Erythroblast (primary cell): Measurements from ENCODE around the gene DKKL1.
A peak's percentile ranks its signal among the peaks of the same experiment; 100 is the strongest.

Experiments used
- DNase-seq, 2 experiments: peaks; one replicate each; lab custom pipeline; 2025; lab: John Stamatoyannopoulos, UW
- GATA1 ChIP-seq: IDR thresholded peaks from 2 replicates; pipeline ENCODE4 v1.6.1; 2011; ENCODE audit warnings: low read depth, mild to moderate bottlenecking, control low read depth, low read length, moderate library complexity
- POLR2A ChIP-seq: IDR thresholded peaks from 2 replicates; pipeline ENCODE4 v1.6.1; 2011; ENCODE audit warnings: mild to moderate bottlenecking, low read length

DKKL1 gene

GRCh38 chr19:49389406-49389805, 25.7 kb downstream of the DKKL1 start:
- no peak for TF ChIP-seq POLR2A
- DNase-seq = no peak

GRCh38 chr19:49390131-49390928, 26.7 kb downstream of the DKKL1 start:
- TF ChIP-seq POLR2A (no peak), GATA1 (no peak)
- DNase-seq = no peak

- peak in 1 of 2 experiments; percentile 18 for DNase-seq
- no peak for TF ChIP-seq GATA1
Observed at GRCh38 chr19:49390929-49391359, 27.3 kb downstream of the DKKL1 start.

- TF ChIP-seq GATA1 = no peak
- TF ChIP-seq POLR2A = no peak
- peak in 1 of 2 experiments; percentile 82 for DNase-seq
Observed at GRCh38 chr19:49391581-49392399, 28.1 kb downstream of the DKKL1 start.

GRCh38 chr19:49393881-49394280, 30.2 kb downstream of the DKKL1 start:
- DNase-seq = no peak
- TF ChIP-seq GATA1 (no peak), POLR2A (no peak)

- peak in 1 of 2 experiments; percentile 10 for DNase-seq
- no peak for TF ChIP-seq POLR2A
- no peak for TF ChIP-seq GATA1
Observed at GRCh38 chr19:49395581-49396407, 32.1 kb downstream of the DKKL1 start.

GRCh38 chr19:49396738-49397505, 33.2 kb downstream of the DKKL1 start:
- DNase-seq = no peak
- TF ChIP-seq GATA1 (no peak), POLR2A (no peak)

GRCh38 chr19:49398001-49398615, 34.4 kb downstream of the DKKL1 start:
- TF ChIP-seq POLR2A (no peak), GATA1 (no peak)

GRCh38 chr19:49398931-49399330, 35.3 kb downstream of the DKKL1 start:
- TF ChIP-seq GATA1 (no peak), POLR2A (no peak)
- DNase-seq = no peak

More at GRCh38 chr19:49398001-49398615, 34.4 kb downstream of the DKKL1 start:
- DNase-seq = no peak

- DNase-seq = no peak
- no peak for TF ChIP-seq POLR2A
- no peak for TF ChIP-seq GATA1
Observed at GRCh38 chr19:49400029-49400428, 36.4 kb downstream of the DKKL1 start.

GRCh38 chr19:49403404-49404187, 39.9 kb downstream of the DKKL1 start:
- DNase-seq = no peak
- TF ChIP-seq POLR2A (no peak), GATA1 (no peak)

GRCh38 chr19:49407079-49407478, 43.4 kb downstream of the DKKL1 start:
- no peak for TF ChIP-seq POLR2A
- no peak for DNase-seq
